Caco-2 (cell line): ENCODE data around the gene LTBP1. TPM values are rescaled to one million over a fixed set of nuclear protein-coding genes. Genes with fewer than 3 reads are reported as not detected.

ENCODE experiments used
- BruUV-seq: library from RNA; stranded (reverse); fragments of 400-500 nt; replicated peaks from 2 replicates; lab custom pipeline; 2021; lab: Mats Ljungman, UMichigan
- CTCF ChIA-PET: fragments of 300-600 bp; sonication (Branson Sonifier 250); formaldehyde crosslinking; loops from one replicate; lab custom pipeline; 2022; ENCODE audit warnings: antibody characterized with exemption; lab: Charles Lee
- POLR2A ChIA-PET: fragments of 300-600 bp; sonication (Branson Sonifier 250); formaldehyde crosslinking; loops from one replicate; lab custom pipeline; 2022; ENCODE audit warnings: antibody characterized with exemption; lab: Charles Lee
- DNase-seq, 2 experiments: peaks; one replicate each; pipeline versions ENCODE4 v3.0.0 to v3.0.0-alpha.2; 2020 to 2022
- H3K27me3 ChIP-seq: replicated peaks from 2 replicates; pipeline ENCODE4 v1.6.0; 2011; ENCODE audit warnings: low read length; ENCODE audit not compliant: control insufficient read depth, insufficient read depth
- H3K36me3 ChIP-seq: 2 replicates; pipeline ENCODE4 v1.5.1; 2011; ENCODE audit warnings: low read length; ENCODE audit not compliant: control insufficient read depth, insufficient read depth
- H3K4me1 ChIP-seq: fragments of 250-450 bp; sonication (Bioruptor Pico); 2 replicates; pipeline ENCODE4 v1.5.1; 2020; ENCODE audit warnings: mild to moderate bottlenecking
- H3K4me3 ChIP-seq: 2 replicates; pipeline ENCODE4 v1.5.1; 2011; ENCODE audit warnings: low read depth, mild to moderate bottlenecking, control low read depth, low read length
- H3K9me3 ChIP-seq: fragments of 250-450 bp; sonication (Bioruptor Pico); 2 replicates; pipeline ENCODE4 v1.5.1; 2020; ENCODE audit warnings: mild to moderate bottlenecking, moderate library complexity
- H3K27ac Mint-ChIP-seq: one replicate; pipeline ENCODE4 v1.8.0; 2022; ENCODE audit warnings: mixed read lengths; ENCODE audit not compliant: unreplicated experiment
- H3K27me3 Mint-ChIP-seq: one replicate; pipeline ENCODE4 v1.8.0; 2022; ENCODE audit warnings: mixed read lengths; ENCODE audit not compliant: insufficient read depth, unreplicated experiment
- H3K36me3 Mint-ChIP-seq: one replicate; pipeline ENCODE4 v1.8.0; 2022; ENCODE audit warnings: mild to moderate bottlenecking, mixed read lengths; ENCODE audit not compliant: insufficient read depth, unreplicated experiment
- H3K4me1 Mint-ChIP-seq: one replicate; pipeline ENCODE4 v1.8.0; 2022; ENCODE audit warnings: low read depth, mixed read lengths; ENCODE audit not compliant: unreplicated experiment
- H3K4me3 Mint-ChIP-seq: one replicate; pipeline ENCODE4 v1.8.0; 2022; ENCODE audit warnings: mild to moderate bottlenecking, moderate library complexity, mixed read lengths; ENCODE audit not compliant: unreplicated experiment
- H3K9me3 Mint-ChIP-seq: one replicate; pipeline ENCODE4 v1.8.0; 2022; ENCODE audit warnings: mixed read lengths; ENCODE audit not compliant: unreplicated experiment
- CTCF ChIP-seq, 2 experiments: fragments of 200-600 bp in 1 of 2; IDR thresholded peaks; 1 replicate in 1 of 2; 2 replicates in 1 of 2; pipeline versions ENCODE4 v1.5.1 to v1.8.0; 2011 to 2022; ENCODE audit warnings: antibody characterized with exemption in 1 of 2, control low read depth in 1 of 2, inconsistent platforms in 1 of 2, low read depth in 1 of 2, low read length in 1 of 2, mild to moderate bottlenecking in 1 of 2, moderate library complexity in 1 of 2; ENCODE audit not compliant: insufficient read depth in 1 of 2, severe bottlenecking in 1 of 2, unreplicated experiment in 1 of 2
- intact Hi-C: fragments of 100-400 bp; cut with micrococcal nuclease; formaldehyde crosslinking; loops from one replicate; pipeline ENCODE4 v1.10.0; 2022; ENCODE audit not compliant: unreplicated experiment
- total RNA-seq: library from RNA; stranded (reverse); gene quantifications from 2 replicates; pipeline ENCODE4 v1.2.3, GENCODE V29; 2022

LTBP1 gene
- total RNA-seq, 1 experiment from 2014 or later: 64.2 TPM

GRCh38 chr2:33000986-33001385 is 54.2 kb downstream of the LTBP1 start:
- Histone ChIP-seq H3K4me3 (no peak overlapping the region), H3K27me3 (no peaks in the 10 kb centered on the region), H3K36me3 (no peaks in the 10 kb centered on the region), H3K4me1 (peaks cover 10% of the 10 kb centered on the region; the same call in 1 of the 2 replicates), H3K9me3 (no peaks in the 10 kb centered on the region)
- POLR2A ChIA-PET: no interaction called here
- H3K4me1 Mint-ChIP-seq: peaks cover 3% of the 10 kb centered on the region
- intact Hi-C loops: no loop called here
- no peaks in the 10 kb centered on the region for H3K9me3 Mint-ChIP-seq
- no peaks in the 10 kb centered on the region for H3K27me3 Mint-ChIP-seq
- no peak for DNase-seq
- CTCF ChIA-PET: no interaction called here
- no peak for TF ChIP-seq CTCF (IDR thresholded peaks at IDR 0.05; ENCODE audit: insufficient read depth in 1 of 2, low read depth in 1 of 2, low read length in 1 of 2, severe bottlenecking in 1 of 2, unreplicated experiment in 1 of 2)
- H3K36me3 Mint-ChIP-seq: no peaks in the 10 kb centered on the region
- BruUV-seq: no TSS peak
- no peak overlapping the region for H3K27ac Mint-ChIP-seq
- no peak overlapping the region for H3K4me3 Mint-ChIP-seq

- TF ChIP-seq CTCF (IDR thresholded peaks at IDR 0.05; ENCODE audit: insufficient read depth in 1 of 2, low read depth in 1 of 2, low read length in 1 of 2, severe bottlenecking in 1 of 2, unreplicated experiment in 1 of 2): no peak
- no peaks in the 10 kb centered on the region for H3K9me3 ChIP-seq
- Mint-ChIP-seq H3K4me3 (no peak overlapping the region), H3K27me3 (no peaks in the 10 kb centered on the region), H3K36me3 (no peaks in the 10 kb centered on the region), H3K27ac (no peak overlapping the region), H3K9me3 (no peaks in the 10 kb centered on the region), H3K4me1 (peaks cover 5% of the 10 kb centered on the region)
- no peaks in the 10 kb centered on the region for H3K27me3 ChIP-seq
- intact Hi-C loops: no loop called here
- BruUV-seq: no TSS peak
- no peaks in the 10 kb centered on the region for H3K36me3 ChIP-seq
- POLR2A ChIA-PET: no interaction called here
- no peak for DNase-seq
- CTCF ChIA-PET: no interaction called here
- H3K4me1 ChIP-seq: peaks cover 10% of the 10 kb centered on the region; the same call in 1 of the 2 replicates
- H3K4me3 ChIP-seq: no peak overlapping the region
Observed at GRCh38 chr2:33001823-33002222, 55.1 kb downstream of the LTBP1 start.

- BruUV-seq: no TSS peak
- H3K27ac Mint-ChIP-seq: no peak overlapping the region
- TF ChIP-seq CTCF (IDR thresholded peaks at IDR 0.05; ENCODE audit: insufficient read depth in 1 of 2, low read depth in 1 of 2, low read length in 1 of 2, severe bottlenecking in 1 of 2, unreplicated experiment in 1 of 2): no peak
- no peaks in the 10 kb centered on the region for H3K27me3 ChIP-seq
- no peaks in the 10 kb centered on the region for H3K36me3 ChIP-seq
- H3K9me3 ChIP-seq: no peaks in the 10 kb centered on the region
- ChIA-PET POLR2A (no interaction called here), CTCF (no interaction called here)
- H3K4me1 Mint-ChIP-seq: peaks cover 5% of the 10 kb centered on the region
- intact Hi-C loops: no loop called here
- H3K4me3 Mint-ChIP-seq: no peak overlapping the region
- no peaks in the 10 kb centered on the region for H3K36me3 Mint-ChIP-seq
- no peaks in the 10 kb centered on the region for H3K27me3 Mint-ChIP-seq
- no peak overlapping the region for H3K4me3 ChIP-seq
- DNase-seq: no peak
- peaks cover 10% of the 10 kb centered on the region; the same call in 1 of the 2 replicates for H3K4me1 ChIP-seq
- no peaks in the 10 kb centered on the region for H3K9me3 Mint-ChIP-seq
Observed at GRCh38 chr2:33002863-33003262, 56.1 kb downstream of the LTBP1 start.
